ENCODE results near the gene ANO2.

Gene ANO2

DNA sequence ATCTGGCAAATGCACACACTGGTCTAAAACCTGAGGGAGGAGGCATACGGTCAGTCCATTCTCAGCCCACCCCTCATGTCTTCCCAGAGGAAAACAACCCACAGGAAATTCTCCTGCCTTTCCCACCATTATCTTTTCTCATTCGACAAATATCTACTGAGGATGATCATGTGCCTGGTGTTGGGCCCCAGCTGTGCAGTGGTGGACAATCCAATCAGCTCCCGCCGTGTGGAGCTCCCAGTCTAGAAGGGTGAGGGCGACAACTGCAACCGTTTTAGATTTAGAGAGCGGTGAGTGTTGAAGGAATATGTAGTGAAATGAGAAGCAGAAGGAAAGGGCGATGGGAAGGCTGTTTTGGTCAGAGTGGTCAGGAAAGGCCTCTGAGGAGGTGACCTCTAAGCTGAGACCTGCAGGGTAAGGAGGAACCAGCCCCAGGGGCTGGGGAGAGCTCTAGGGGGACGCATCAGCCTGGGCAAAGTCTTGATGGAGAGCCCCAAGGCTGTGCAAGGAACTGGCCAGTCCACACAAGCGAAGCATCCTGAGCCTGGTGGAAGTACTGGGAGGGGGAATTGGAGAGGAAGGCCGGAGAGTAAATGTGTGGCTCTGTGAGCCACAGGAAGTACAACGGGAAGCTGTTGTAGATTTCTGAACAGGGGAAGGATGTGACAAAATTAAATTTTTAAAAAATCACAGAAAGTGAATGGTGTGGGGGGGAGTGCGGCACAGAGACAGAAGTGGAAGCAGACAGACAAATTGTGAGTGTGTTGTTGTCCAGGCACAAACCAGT, 320.4 kb downstream of the ANO2 start:
- 92 to 94% methylated on average over 13 of the region's 13 CpGs for WGBS, 2 experiments
- H3K36me3 ChIP-seq (ENCODE audit: control insufficient read depth, insufficient read depth, low read length) = no peaks in the 10 kb centered on the region
- H3K27me3 ChIP-seq (ENCODE audit: control insufficient read depth, insufficient read depth, low read length, poor library complexity, severe bottlenecking) = no peaks in the 10 kb centered on the region
- H3K4me3 ChIP-seq (ENCODE audit: insufficient read depth, low read depth, low read length) = no peak overlapping the region
- H3K27ac ChIP-seq (ENCODE audit: insufficient read depth, low read depth, low read length, poor library complexity, severe bottlenecking) = no peak overlapping the region
- no peaks in the 10 kb centered on the region for H3K9me3 ChIP-seq (ENCODE audit: control insufficient read depth, low read length)
- H3K4me1 ChIP-seq (ENCODE audit: control insufficient read depth, insufficient read depth, low read length) = peaks cover 10% of the 10 kb centered on the region

DNA sequence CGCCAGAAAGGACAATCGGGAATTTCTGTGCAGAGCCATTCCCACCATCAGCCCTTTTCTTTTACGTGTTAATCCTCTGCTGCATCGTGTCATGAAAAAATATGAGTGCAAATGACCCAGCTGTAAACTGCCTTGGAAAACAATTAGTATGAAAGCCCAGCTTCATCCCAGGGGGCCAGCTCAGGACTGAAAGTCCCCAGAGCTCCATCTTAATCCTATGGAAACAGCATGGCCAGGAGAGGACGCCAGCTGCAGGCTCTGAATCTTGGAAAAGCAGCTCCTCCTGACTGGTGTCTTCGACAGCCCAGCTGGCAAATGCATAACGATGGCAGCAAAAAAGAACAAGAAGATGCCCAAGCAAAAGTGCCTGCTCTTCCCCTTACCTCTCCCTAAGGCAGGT, 321.6 kb downstream of the ANO2 start:
- Histone ChIP-seq H3K27me3 (ENCODE audit: control insufficient read depth, insufficient read depth, low read length, poor library complexity, severe bottlenecking) (no peaks in the 10 kb centered on the region), H3K4me3 (ENCODE audit: insufficient read depth, low read depth, low read length) (no peak overlapping the region), H3K4me1 (ENCODE audit: control insufficient read depth, insufficient read depth, low read length) (peaks cover 10% of the 10 kb centered on the region), H3K36me3 (ENCODE audit: control insufficient read depth, insufficient read depth, low read length) (no peaks in the 10 kb centered on the region), H3K9me3 (ENCODE audit: control insufficient read depth, low read length) (no peaks in the 10 kb centered on the region), H3K27ac (ENCODE audit: insufficient read depth, low read depth, low read length, poor library complexity, severe bottlenecking) (no peak overlapping the region)
- WGBS, 2 experiments = 64 to 67% methylated on average over 7 of the region's 7 CpGs

DNA sequence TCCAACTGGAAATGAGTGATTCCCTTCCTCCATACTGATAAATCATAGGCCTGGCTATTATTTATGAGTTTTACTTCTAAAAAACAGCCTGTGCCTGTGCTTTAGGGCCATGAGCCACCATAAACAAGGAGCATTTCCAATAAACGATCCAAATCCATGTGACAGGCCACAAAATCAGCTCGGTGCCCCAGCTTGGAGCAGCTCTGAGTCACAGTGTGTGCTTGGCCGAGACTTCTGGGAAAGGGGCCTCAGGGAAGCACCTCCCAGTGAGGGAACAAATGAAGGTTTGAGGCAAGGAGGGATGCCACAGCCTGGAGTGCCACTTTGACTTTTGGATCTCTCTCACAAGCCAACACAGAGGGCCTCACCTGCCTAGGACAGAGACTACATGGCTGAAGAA, 322.8 kb downstream of the ANO2 start:
- H3K36me3 ChIP-seq (ENCODE audit: control insufficient read depth, insufficient read depth, low read length) = no peaks in the 10 kb centered on the region
- no peaks in the 10 kb centered on the region for H3K27me3 ChIP-seq (ENCODE audit: control insufficient read depth, insufficient read depth, low read length, poor library complexity, severe bottlenecking)
- no peak overlapping the region for H3K27ac ChIP-seq (ENCODE audit: insufficient read depth, low read depth, low read length, poor library complexity, severe bottlenecking)
- no peak overlapping the region for H3K4me3 ChIP-seq (ENCODE audit: insufficient read depth, low read depth, low read length)
- no peaks in the 10 kb centered on the region for H3K9me3 ChIP-seq (ENCODE audit: control insufficient read depth, low read length)
- H3K4me1 ChIP-seq (ENCODE audit: control insufficient read depth, insufficient read depth, low read length) = peaks cover 10% of the 10 kb centered on the region
- WGBS, 2 experiments = 92 to 93% methylated on average over 3 of the region's 3 CpGs

DNA sequence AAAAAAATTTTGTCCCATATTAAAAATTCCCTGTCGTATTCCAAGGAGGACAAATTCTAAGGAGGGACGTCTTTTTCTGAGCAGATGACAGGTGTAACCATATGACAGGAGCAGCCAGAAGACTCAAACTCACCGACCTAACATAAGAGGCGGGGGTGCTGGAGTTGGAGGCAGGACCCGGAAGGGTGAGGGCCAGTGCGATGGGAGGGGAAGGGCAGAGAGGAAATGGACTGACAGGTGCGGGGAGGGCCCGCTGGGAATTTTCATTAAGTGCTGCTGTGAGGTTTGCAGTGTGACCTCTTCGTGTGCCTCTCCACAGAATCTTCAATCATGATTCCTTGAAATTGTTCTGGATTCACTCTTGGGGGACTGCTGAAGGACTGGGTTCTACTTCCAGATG, 323.7 kb downstream of the ANO2 start:
- WGBS, 2 experiments = 92% methylated on average over 9 of the region's 9 CpGs
- no peaks in the 10 kb centered on the region for H3K36me3 ChIP-seq (ENCODE audit: control insufficient read depth, insufficient read depth, low read length)
- no peak overlapping the region for H3K27ac ChIP-seq (ENCODE audit: insufficient read depth, low read depth, low read length, poor library complexity, severe bottlenecking)
- no peaks in the 10 kb centered on the region for H3K9me3 ChIP-seq (ENCODE audit: control insufficient read depth, low read length)
- no peaks in the 10 kb centered on the region for H3K27me3 ChIP-seq (ENCODE audit: control insufficient read depth, insufficient read depth, low read length, poor library complexity, severe bottlenecking)
- no peak overlapping the region for H3K4me3 ChIP-seq (ENCODE audit: insufficient read depth, low read depth, low read length)
- H3K4me1 ChIP-seq (ENCODE audit: control insufficient read depth, insufficient read depth, low read length) = peaks cover 10% of the 10 kb centered on the region

DNA sequence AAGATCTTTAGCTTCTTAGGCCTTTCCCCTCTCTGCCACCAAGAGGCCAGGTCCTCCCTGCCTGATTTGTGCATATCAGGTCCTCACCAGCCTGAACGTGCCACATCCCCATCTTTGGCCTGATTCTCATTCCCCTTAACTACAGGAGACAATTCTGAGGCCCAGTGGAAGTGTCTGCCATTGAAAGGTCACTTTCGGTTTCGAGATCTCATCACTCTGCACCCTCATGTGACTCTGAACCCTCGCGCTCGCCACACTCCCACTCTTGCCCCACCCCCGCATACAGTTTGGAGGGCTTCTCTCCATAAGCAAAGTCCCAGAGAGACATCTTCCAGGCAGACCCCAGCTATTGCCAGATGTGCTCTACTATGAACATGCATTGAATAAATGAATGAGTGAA, 324.2 kb downstream of the ANO2 start:
- H3K9me3 ChIP-seq (ENCODE audit: control insufficient read depth, low read length) = no peaks in the 10 kb centered on the region
- H3K27ac ChIP-seq (ENCODE audit: insufficient read depth, low read depth, low read length, poor library complexity, severe bottlenecking) = no peak overlapping the region
- H3K27me3 ChIP-seq (ENCODE audit: control insufficient read depth, insufficient read depth, low read length, poor library complexity, severe bottlenecking) = no peaks in the 10 kb centered on the region
- WGBS, 2 experiments = 94 to 97% methylated on average over 7 of the region's 7 CpGs
- no peak overlapping the region for H3K4me3 ChIP-seq (ENCODE audit: insufficient read depth, low read depth, low read length)
- H3K4me1 ChIP-seq (ENCODE audit: control insufficient read depth, insufficient read depth, low read length) = peaks cover 10% of the 10 kb centered on the region
- H3K36me3 ChIP-seq (ENCODE audit: control insufficient read depth, insufficient read depth, low read length) = no peaks in the 10 kb centered on the region

DNA sequence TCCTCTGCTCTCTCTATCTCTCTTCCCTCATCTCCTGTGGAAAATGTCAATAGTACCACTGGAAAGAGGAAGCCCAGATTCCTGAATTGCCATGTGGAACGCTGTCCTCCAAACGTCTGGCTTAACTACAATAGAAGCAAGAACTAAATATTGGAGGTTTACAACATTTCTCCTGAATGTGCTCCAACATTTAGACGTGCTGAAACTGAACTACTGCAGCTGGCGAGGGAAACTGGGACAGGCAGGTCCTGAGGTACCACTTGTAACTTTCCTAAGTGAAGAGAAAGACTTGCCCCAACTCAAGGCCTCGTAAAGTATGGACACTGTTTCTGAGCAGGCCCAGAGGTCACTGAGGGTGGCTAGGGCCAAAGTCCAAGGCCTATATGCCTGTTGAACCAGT, 325.4 kb downstream of the ANO2 start:
- Histone ChIP-seq H3K27me3 (ENCODE audit: control insufficient read depth, insufficient read depth, low read length, poor library complexity, severe bottlenecking) (no peaks in the 10 kb centered on the region), H3K36me3 (ENCODE audit: control insufficient read depth, insufficient read depth, low read length) (no peaks in the 10 kb centered on the region), H3K4me1 (ENCODE audit: control insufficient read depth, insufficient read depth, low read length) (peaks cover 10% of the 10 kb centered on the region), H3K27ac (ENCODE audit: insufficient read depth, low read depth, low read length, poor library complexity, severe bottlenecking) (no peak overlapping the region), H3K9me3 (ENCODE audit: control insufficient read depth, low read length) (no peaks in the 10 kb centered on the region), H3K4me3 (ENCODE audit: insufficient read depth, low read depth, low read length) (no peak overlapping the region)
- 93% methylated on average over 5 of the region's 5 CpGs for WGBS, 2 experiments

DNA sequence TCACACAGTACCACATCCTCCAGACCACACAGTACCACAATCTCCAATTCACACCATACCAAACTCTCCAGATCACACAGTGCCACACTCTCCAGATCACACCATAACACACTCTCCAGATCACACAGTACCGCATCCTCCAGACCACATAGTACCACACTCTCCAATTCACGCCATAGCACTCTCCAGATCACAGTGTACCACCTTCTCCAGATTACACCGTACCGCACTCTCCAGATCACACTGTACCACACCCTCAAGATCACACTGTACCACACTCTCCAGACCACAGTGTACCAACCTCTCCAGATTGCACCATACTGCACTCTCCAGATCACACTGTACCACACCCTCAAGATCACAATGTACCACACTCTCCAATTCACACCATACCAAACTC, 328.2 kb downstream of the ANO2 start:
- H3K36me3 ChIP-seq (ENCODE audit: control insufficient read depth, insufficient read depth, low read length) = no peaks in the 10 kb centered on the region
- no peaks in the 10 kb centered on the region for H3K27me3 ChIP-seq (ENCODE audit: control insufficient read depth, insufficient read depth, low read length, poor library complexity, severe bottlenecking)
- peaks cover 3% of the 10 kb centered on the region for H3K4me1 ChIP-seq (ENCODE audit: control insufficient read depth, insufficient read depth, low read length)
- WGBS, 2 experiments = 91 to 95% methylated on average over 4 of the region's 4 CpGs
- no peaks in the 10 kb centered on the region for H3K9me3 ChIP-seq (ENCODE audit: control insufficient read depth, low read length)
- no peak overlapping the region for H3K4me3 ChIP-seq (ENCODE audit: insufficient read depth, low read depth, low read length)
- H3K27ac ChIP-seq (ENCODE audit: insufficient read depth, low read depth, low read length, poor library complexity, severe bottlenecking) = no peak overlapping the region

DNA sequence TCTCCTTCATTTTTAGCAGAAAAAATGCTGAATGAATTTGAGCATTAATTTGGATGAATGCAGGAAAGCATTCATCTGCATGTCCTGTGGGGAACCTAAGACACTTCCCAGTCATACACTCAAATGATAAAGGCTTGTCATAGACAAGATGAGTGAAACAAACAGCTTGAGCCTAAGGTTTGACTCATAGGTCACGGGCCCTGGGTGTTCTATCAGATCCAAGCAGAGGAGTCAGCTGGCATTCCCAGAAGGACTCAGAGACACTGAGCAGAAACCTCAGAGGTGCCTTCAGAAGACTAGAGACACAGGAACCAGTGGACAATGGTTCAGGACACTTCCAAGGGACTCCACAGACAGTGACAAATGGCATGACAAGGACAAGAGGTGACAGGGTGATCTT, 329.3 kb downstream of the ANO2 start:
- Histone ChIP-seq H3K27ac (ENCODE audit: insufficient read depth, low read depth, low read length, poor library complexity, severe bottlenecking) (no peak overlapping the region), H3K9me3 (ENCODE audit: control insufficient read depth, low read length) (no peaks in the 10 kb centered on the region), H3K4me1 (ENCODE audit: control insufficient read depth, insufficient read depth, low read length) (no peaks in the 10 kb centered on the region), H3K36me3 (ENCODE audit: control insufficient read depth, insufficient read depth, low read length) (no peaks in the 10 kb centered on the region), H3K27me3 (ENCODE audit: control insufficient read depth, insufficient read depth, low read length, poor library complexity, severe bottlenecking) (no peaks in the 10 kb centered on the region), H3K4me3 (ENCODE audit: insufficient read depth, low read depth, low read length) (no peak overlapping the region)
- WGBS, 2 experiments = 92 to 95% methylated on average over 1 of the region's 1 CpG

DNA sequence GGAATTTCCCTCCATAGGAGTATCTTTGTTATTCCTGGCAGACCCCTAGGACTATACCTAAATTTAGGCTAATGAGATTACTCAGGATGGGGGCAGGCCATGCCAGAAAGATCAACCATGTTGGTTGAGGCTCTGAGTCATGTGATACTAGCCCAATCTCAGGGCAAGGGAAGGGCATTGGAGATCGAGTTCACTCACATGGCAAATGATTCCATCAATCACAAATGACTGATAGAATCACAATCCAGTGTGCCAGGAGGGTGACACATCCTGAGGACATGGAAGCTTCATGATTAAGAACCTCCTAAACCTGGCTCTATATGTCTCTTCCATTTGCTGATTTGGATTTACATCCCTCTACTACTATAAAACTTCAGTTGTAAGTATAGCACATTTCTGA, 330.8 kb downstream of the ANO2 start:
- Histone ChIP-seq H3K27ac (ENCODE audit: insufficient read depth, low read depth, low read length, poor library complexity, severe bottlenecking) (no peak overlapping the region), H3K4me3 (ENCODE audit: insufficient read depth, low read depth, low read length) (no peak overlapping the region), H3K4me1 (ENCODE audit: control insufficient read depth, insufficient read depth, low read length) (no peaks in the 10 kb centered on the region), H3K9me3 (ENCODE audit: control insufficient read depth, low read length) (no peaks in the 10 kb centered on the region), H3K27me3 (ENCODE audit: control insufficient read depth, insufficient read depth, low read length, poor library complexity, severe bottlenecking) (no peaks in the 10 kb centered on the region), H3K36me3 (ENCODE audit: control insufficient read depth, insufficient read depth, low read length) (no peaks in the 10 kb centered on the region)
- 88 to 96% methylated on average over 1 of the region's 1 CpG for WGBS, 2 experiments

DNA sequence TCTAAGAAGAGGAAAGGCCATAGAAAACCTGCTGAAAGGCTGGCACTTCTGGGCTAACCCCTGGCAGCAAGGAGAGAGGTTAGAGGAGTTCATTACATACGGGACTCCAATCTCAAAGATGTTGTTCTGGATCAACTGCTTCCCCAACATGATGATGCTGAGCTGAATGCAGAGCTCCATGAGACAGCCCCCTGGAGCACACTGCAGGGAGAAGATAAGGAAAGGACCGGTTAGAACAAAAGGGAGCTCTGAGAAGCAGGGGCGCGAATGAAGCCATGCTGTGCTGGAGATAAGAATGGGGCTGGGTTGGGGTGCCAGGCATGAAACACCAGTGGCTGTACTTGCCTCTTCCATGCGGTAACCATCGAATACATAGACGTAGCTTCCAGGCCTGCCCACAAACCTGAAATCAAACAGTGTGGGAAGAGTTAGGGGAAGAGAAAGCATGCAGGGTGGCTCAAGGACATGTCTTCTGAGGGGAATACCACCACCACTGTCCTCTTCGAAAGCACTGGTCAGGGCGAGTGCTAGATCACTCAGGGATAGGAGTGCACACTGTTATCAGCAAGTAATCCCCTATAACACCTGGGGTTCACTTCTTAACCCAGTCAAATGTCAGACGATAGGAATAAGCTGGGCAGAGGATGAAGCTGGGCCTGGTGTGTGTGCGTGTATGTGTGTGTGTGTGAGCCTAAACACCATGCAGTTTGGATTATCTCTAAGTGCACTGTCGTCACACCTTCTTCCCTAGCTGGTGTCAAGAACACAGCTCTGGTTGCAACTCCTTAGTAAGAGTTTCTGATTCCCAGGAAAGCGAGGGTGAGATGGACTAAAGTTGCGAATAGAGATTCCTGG, 332.3 kb downstream of the ANO2 start:
- H3K4me1 ChIP-seq (ENCODE audit: control insufficient read depth, insufficient read depth, low read length) = no peaks in the 10 kb centered on the region
- no peak overlapping the region for H3K4me3 ChIP-seq (ENCODE audit: insufficient read depth, low read depth, low read length)
- H3K9me3 ChIP-seq (ENCODE audit: control insufficient read depth, low read length) = no peaks in the 10 kb centered on the region
- 91 to 92% methylated on average over 14 of the region's 14 CpGs for WGBS, 2 experiments
- no peak overlapping the region for H3K27ac ChIP-seq (ENCODE audit: insufficient read depth, low read depth, low read length, poor library complexity, severe bottlenecking)
- H3K36me3 ChIP-seq (ENCODE audit: control insufficient read depth, insufficient read depth, low read length) = no peaks in the 10 kb centered on the region
- H3K27me3 ChIP-seq (ENCODE audit: control insufficient read depth, insufficient read depth, low read length, poor library complexity, severe bottlenecking) = no peaks in the 10 kb centered on the region
